HCT116 (cell line): ENCODE data around the gene WNK2. TPM values are rescaled to one million over a fixed set of nuclear protein-coding genes. Genes with fewer than 3 reads are reported as not detected.

Experiments used
- ATAC-seq: fragments of 200-7000 bp; cut with Tn5 transposase; 2 replicates; pipeline ENCODE4 v1.9.1; 2020; ENCODE audit warnings: mild to moderate bottlenecking, moderate library complexity
- BruUV-seq: library from RNA; stranded (reverse); fragments of 400-500 nt; replicated peaks from 2 replicates; lab custom pipeline; 2021; lab: Mats Ljungman, UMichigan
- CTCF ChIA-PET: fragments of 300-600 bp; sonication (Branson Sonifier 250); formaldehyde crosslinking; loops from one replicate; lab custom pipeline; 2021; ENCODE audit warnings: antibody characterized with exemption; lab: Charles Lee
- POLR2A ChIA-PET: fragments of 300-600, 350-600 bp; sonication (Branson Sonifier 250); formaldehyde crosslinking; loops from one replicate; lab custom pipeline; 2021; ENCODE audit warnings: antibody characterized with exemption; lab: Charles Lee
- RAD21 ChIA-PET, 2 experiments: fragments of 300-600 bp; sonication (Branson Sonifier 250); formaldehyde crosslinking; loops; one replicate each; lab custom pipeline; 2023; ENCODE audit warnings: low total read pairs in 2 of 2; ENCODE audit not compliant: uncharacterized antibody in 2 of 2, unreplicated experiment in 2 of 2, low non-redundant PET in 1 of 2; lab: Charles Lee
- DNase-seq: peaks from one replicate; pipeline ENCODE4 v3.0.0-alpha.2; 2010; ENCODE audit warnings: low read depth, low spot score
- H2AFZ ChIP-seq: fragments of 200-600 bp; shearing (Covaris generic), sonication (generic); 2 replicates; pipeline ENCODE4 v1.6.1; 2017; ENCODE audit warnings: low read depth, mixed run types, mixed read lengths, antibody characterized with exemption, low read length; ENCODE audit not compliant: poor library complexity, severe bottlenecking
- H3K27ac ChIP-seq: 2 replicates; pipeline ENCODE4 v1.5.1; 2012; ENCODE audit warnings: low read depth, low read length
- H3K27me3 ChIP-seq: fragments of 200-600 bp; sonication (generic); 2 replicates; pipeline ENCODE4 v1.6.1; 2016; ENCODE audit warnings: mixed run types, low read length, mixed read lengths; ENCODE audit not compliant: insufficient read depth
- H3K36me3 ChIP-seq, 2 experiments: fragments of 200-500 bp in 1 of 2; fragments of 200-600 bp in 1 of 2; sonication (Bioruptor generic) in 1 of 2; sonication (generic) in 1 of 2; 2 replicates each; pipeline versions ENCODE4 v1.5.1 to v1.6.1; 2014 to 2016; ENCODE audit warnings: low read length in 2 of 2, inconsistent platforms in 1 of 2, mixed read lengths in 1 of 2, mixed run types in 1 of 2; ENCODE audit not compliant: insufficient read depth in 2 of 2, control insufficient read depth in 1 of 2
- H3K4me1 ChIP-seq, 2 experiments: fragments of 200-600 bp in 1 of 2; sonication (generic) in 1 of 2; 2 replicates each; pipeline versions ENCODE4 v1.5.1 to v1.6.1; 2012 to 2017; ENCODE audit warnings: low read length in 2 of 2, inconsistent platforms in 1 of 2, mild to moderate bottlenecking in 1 of 2, mixed read lengths in 1 of 2, mixed run types in 1 of 2, moderate library complexity in 1 of 2; ENCODE audit not compliant: insufficient read depth in 2 of 2, control insufficient read depth in 1 of 2
- H3K4me2 ChIP-seq: fragments of 200-600 bp; sonication (generic); 2 replicates; pipeline ENCODE4 v1.6.1; 2017; ENCODE audit warnings: mixed run types, low read length, mixed read lengths
- H3K4me3 ChIP-seq, 2 experiments: fragments of 200-600 bp in 1 of 2; sonication (generic) in 1 of 2; replicated peaks in 1 of 2; 2 replicates each; pipeline ENCODE4 v1.5.1; 2011 to 2016; ENCODE audit warnings: low read length in 2 of 2, control low read depth in 1 of 2, low read depth in 1 of 2, mild to moderate bottlenecking in 1 of 2, mixed read lengths in 1 of 2, mixed run types in 1 of 2
- H3K79me2 ChIP-seq: fragments of 200-600 bp; sonication (generic); 2 replicates; pipeline ENCODE4 v1.6.1; 2017; ENCODE audit warnings: mild to moderate bottlenecking, mixed run types, low read length, moderate library complexity, mixed read lengths; ENCODE audit not compliant: insufficient read depth
- H3K9ac ChIP-seq: fragments of 200-600 bp; sonication (generic); 2 replicates; pipeline ENCODE4 v1.6.1; 2016; ENCODE audit warnings: low read length, mixed read lengths
- H3K9me2 ChIP-seq: fragments of 200-600 bp; sonication (generic), shearing (Covaris generic); 2 replicates; pipeline ENCODE4 v1.6.1; 2017; ENCODE audit warnings: mixed run types, mild to moderate bottlenecking, moderate library complexity; ENCODE audit not compliant: insufficient read depth
- H3K9me3 ChIP-seq, 2 experiments: fragments of 200-500 bp in 1 of 2; fragments of 200-600 bp in 1 of 2; sonication (Bioruptor generic) in 1 of 2; sonication (generic) in 1 of 2; 2 replicates each; pipeline ENCODE4 v1.6.1; 2014 to 2017; ENCODE audit warnings: low read length in 2 of 2, mixed read lengths in 2 of 2, inconsistent platforms in 1 of 2, low read depth in 1 of 2, mild to moderate bottlenecking in 1 of 2, mixed run types in 1 of 2, moderate library complexity in 1 of 2; ENCODE audit not compliant: control insufficient read depth in 1 of 2, insufficient read depth in 1 of 2
- H4K20me1 ChIP-seq: fragments of 200-600 bp; sonication (generic), shearing (Covaris generic); 2 replicates; pipeline ENCODE4 v1.6.1; 2017; ENCODE audit warnings: mixed run types, mild to moderate bottlenecking, moderate library complexity; ENCODE audit not compliant: insufficient read depth
- CEBPB ChIP-seq: IDR thresholded peaks from 2 replicates; pipeline ENCODE4 v1.6.1; 2012; ENCODE audit warnings: low read depth
- EGR1 ChIP-seq: IDR thresholded peaks from 2 replicates; pipeline ENCODE4 v1.6.1; 2012; ENCODE audit warnings: low read depth
- EZH2phosphoT487 ChIP-seq: fragments of 200-600 bp; IDR thresholded peaks from 2 replicates; pipeline ENCODE4 v1.6.1; 2018; ENCODE audit warnings: antibody characterized with exemption, borderline replicate concordance
- REST ChIP-seq: IDR thresholded peaks from 2 replicates; pipeline ENCODE4 v1.6.1; 2012; ENCODE audit warnings: low read depth
- SIN3A ChIP-seq: IDR thresholded peaks from 2 replicates; pipeline ENCODE4 v1.6.1; 2012; ENCODE audit warnings: low read depth
- TCF7L2 ChIP-seq: IDR thresholded peaks from 2 replicates; pipeline ENCODE4 v1.7.0; 2011; ENCODE audit warnings: borderline replicate concordance, inconsistent platforms; ENCODE audit not compliant: insufficient read depth, insufficient read length; ENCODE audit errors: extremely low read depth
- ZFX ChIP-seq: fragments of 450-650 bp; IDR thresholded peaks from 2 replicates; pipeline ENCODE4 v1.6.1; 2017
- intact Hi-C: fragments of 100-400 bp; cut with micrococcal nuclease; formaldehyde crosslinking; loops from 2 replicates; pipeline ENCODE4 v1.10.0; 2022
- total RNA-seq: library from RNA; stranded (reverse); gene quantifications from one replicate; pipeline ENCODE4 v1.2.1, GENCODE V29; 2021; ENCODE audit not compliant: unreplicated experiment
- TF ChIP-seq, protein P1 (sequence below): IDR thresholded peaks from 2 replicates; pipeline ENCODE4 v1.6.1; 2012

The WNK2 gene
- total RNA-seq, 1 experiment from 2014 or later, result 24.4 TPM

DNA sequence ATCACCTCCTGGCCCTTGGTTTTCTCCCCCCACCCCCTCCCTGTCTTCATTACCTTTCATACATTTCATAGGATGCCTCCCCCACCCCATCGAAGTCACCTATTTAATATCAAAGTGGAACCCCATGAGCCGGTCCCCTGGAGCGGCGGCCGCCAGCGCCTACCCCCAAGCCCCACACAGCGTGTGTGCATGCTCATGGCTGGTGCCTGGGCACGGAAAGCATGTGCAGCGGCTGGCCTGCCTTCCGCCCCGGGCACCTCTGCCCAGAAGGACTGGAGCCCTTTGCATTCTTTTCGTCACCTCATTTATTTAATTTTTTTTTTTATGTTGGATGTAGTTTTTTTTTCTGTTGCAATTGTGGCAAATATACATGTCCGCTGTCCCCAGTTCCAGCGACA, 116.2 kb downstream of the WNK2 start:
- Histone ChIP-seq H3K9ac (no peak overlapping the region), H2AFZ (no peak overlapping the region), H3K4me2 (no peak overlapping the region), H3K9me3 (no peaks in the 10 kb centered on the region), H3K4me3 (no peak overlapping the region), H4K20me1 (no peaks in the 10 kb centered on the region), H3K79me2 (no peaks in the 10 kb centered on the region), H3K36me3 (no peaks in the 10 kb centered on the region; a peak in 1 of 4 replicates), H3K27me3 (no peaks in the 10 kb centered on the region), H3K9me2 (no peaks in the 10 kb centered on the region), H3K4me1 (no peaks in the 10 kb centered on the region), H3K27ac (no peak overlapping the region)
- ChIA-PET POLR2A (no interaction called here), CTCF (interaction anchor here (1.2 kb wide), 1 partner anchor 141 kb away, joined by 3 read pairs; no protein-coding TSS in a partner anchor), RAD21 (no interaction called here)
- intact Hi-C loops, result loop anchor here (10.0 kb wide), 1 partner anchor 265 kb away; no protein-coding TSS in a partner anchor
- ATAC-seq (no peak), DNase-seq (no peak)
- no TSS peak for BruUV-seq
- no peak for TF ChIP-seq EGR1
- TF ChIP-seq ZFX, result no peak
- TF ChIP-seq EZH2phosphoT487, result no peak
- TF ChIP-seq, protein P1, sequence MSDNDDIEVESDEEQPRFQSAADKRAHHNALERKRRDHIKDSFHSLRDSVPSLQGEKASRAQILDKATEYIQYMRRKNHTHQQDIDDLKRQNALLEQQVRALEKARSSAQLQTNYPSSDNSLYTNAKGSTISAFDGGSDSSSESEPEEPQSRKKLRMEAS, result no peak
- no peak for TF ChIP-seq TCF7L2
- TF ChIP-seq CEBPB, result no peak

DNA sequence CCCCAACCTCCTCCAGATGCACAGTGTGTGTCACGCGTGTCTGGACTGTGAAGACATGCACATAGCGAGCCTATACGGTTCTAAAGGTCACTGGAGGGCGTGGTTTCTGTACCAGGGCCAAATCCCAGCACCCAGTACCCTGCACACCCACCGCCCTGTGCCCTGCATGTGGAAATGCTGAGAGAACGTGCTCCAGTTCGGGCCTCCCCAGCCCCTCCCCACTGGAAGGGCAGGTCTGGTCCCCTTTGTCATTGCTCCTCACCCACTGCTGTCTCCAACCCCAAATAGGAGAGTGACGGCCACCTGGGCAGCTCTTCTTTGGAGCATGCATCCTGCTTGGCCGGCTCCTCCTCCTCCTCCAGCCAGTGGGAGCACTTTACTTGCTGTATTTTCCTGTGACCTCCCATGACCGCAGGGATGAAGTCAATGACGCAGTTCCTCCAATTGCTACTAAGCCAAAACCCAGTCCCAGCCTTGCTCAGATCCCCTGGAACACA, 116.7 kb downstream of the WNK2 start:
- ChIA-PET RAD21 (no interaction called here), POLR2A (no interaction called here), CTCF (interaction anchor here (1.2 kb wide), 1 partner anchor 141 kb away, joined by 3 read pairs; no protein-coding TSS in a partner anchor)
- Histone ChIP-seq H3K9me3 (no peaks in the 10 kb centered on the region), H3K27ac (no peak overlapping the region), H3K9me2 (no peaks in the 10 kb centered on the region), H3K4me3 (no peak overlapping the region), H3K79me2 (no peaks in the 10 kb centered on the region), H3K4me1 (no peaks in the 10 kb centered on the region), H3K27me3 (no peaks in the 10 kb centered on the region), H3K36me3 (no peaks in the 10 kb centered on the region; a peak in 1 of 4 replicates), H3K9ac (no peak overlapping the region), H2AFZ (no peak overlapping the region), H4K20me1 (no peaks in the 10 kb centered on the region), H3K4me2 (no peak overlapping the region)
- TF ChIP-seq SIN3A, result no peak
- no peak for TF ChIP-seq TCF7L2
- TF ChIP-seq EGR1, result no peak
- no peak for TF ChIP-seq REST
- intact Hi-C loops, result loop anchor here (10.0 kb wide), 1 partner anchor 264 kb away; no protein-coding TSS in a partner anchor
- ATAC-seq, result no peak
- DNase-seq, result no peak
- BruUV-seq, result no TSS peak
